Activated CD8-positive, alpha-beta memory T cell treated with anti-CD3 and anti-CD28 coated beads, Interleukin-2, amount 50 U/mL, for 1 hour (primary cell): ENCODE measurements around the gene STRN3.
"Not testable (repeated sequence)": the region's sequence is repeated elsewhere in the genome, so short reads cannot be mapped to it uniquely, and the experiment has no call there.

Experiments
- DNase-seq: peaks from one replicate; pipeline ENCODE4 v3.0.0-alpha.2; 2020; ENCODE audit errors: extremely low read depth

The STRN3 gene

GRCh38 chr14:30971586-30971985 lies 54.6 kb downstream of the STRN3 start:
- DNase-seq, result no peak

- not testable (repeated sequence) for DNase-seq
Observed at GRCh38 chr14:30969796-30970195, 56.4 kb downstream of the STRN3 start.

- not testable (repeated sequence) for DNase-seq
Observed at GRCh38 chr14:30967364-30968098, 58.6 kb downstream of the STRN3 start.

GRCh38 chr14:30966415-30967363 lies 59.5 kb downstream of the STRN3 start:
- no peak for DNase-seq

- not testable (repeated sequence) for DNase-seq
Observed at GRCh38 chr14:30965861-30966260, 60.3 kb downstream of the STRN3 start.

GRCh38 chr14:30962537-30962936 lies 63.6 kb downstream of the STRN3 start:
- not testable (repeated sequence) for DNase-seq

GRCh38 chr14:30961330-30961729 lies 64.8 kb downstream of the STRN3 start:
- DNase-seq, result no peak

- no peak for DNase-seq
Observed at GRCh38 chr14:30960216-30960615, 66.0 kb downstream of the STRN3 start.

GRCh38 chr14:30958555-30959407 lies 67.4 kb downstream of the STRN3 start:
- DNase-seq, result no peak

- no peak for DNase-seq
Observed at GRCh38 chr14:30957813-30958370, 68.3 kb downstream of the STRN3 start.

- no peak for DNase-seq
Observed at GRCh38 chr14:30949651-30950050, 76.5 kb downstream of the STRN3 start.

- no peak for DNase-seq
Observed at GRCh38 chr14:30943694-30944093, 82.5 kb downstream of the STRN3 start.

- no peak for DNase-seq
Observed at GRCh38 chr14:30940886-30941285, 85.3 kb downstream of the STRN3 start.

- no peak for DNase-seq
Observed at GRCh38 chr14:30938617-30939016, 87.6 kb downstream of the STRN3 start.

- no peak for DNase-seq
Observed at GRCh38 chr14:30935445-30935844, 90.7 kb downstream of the STRN3 start.

- not testable (repeated sequence) for DNase-seq
Observed at GRCh38 chr14:30933937-30934336, 92.2 kb downstream of the STRN3 start.

- no peak for DNase-seq
Observed at GRCh38 chr14:30928462-30928861, 97.7 kb downstream of the STRN3 start.

GRCh38 chr14:30925254-30925653 lies 100.9 kb downstream of the STRN3 start:
- no peak for DNase-seq

GRCh38 chr14:30921788-30922187 lies 104.4 kb downstream of the STRN3 start:
- no peak for DNase-seq

- no peak for DNase-seq
Observed at GRCh38 chr14:30921305-30921704, 104.9 kb downstream of the STRN3 start.

GRCh38 chr14:30915596-30915995 lies 110.6 kb downstream of the STRN3 start:
- DNase-seq, result no peak

- DNase-seq, result no peak
Observed at GRCh38 chr14:30914812-30915211, 111.4 kb downstream of the STRN3 start.
